Suprapubic skin (tissue), 4 donors: ENCODE results near the gene IGF2BP3. TPM values are rescaled to one million over a fixed set of nuclear protein-coding genes. Genes with fewer than 3 reads are reported as not detected.

ENCODE experiments used
- DNase-seq, 2 donors: peaks; one replicate each; pipeline ENCODE4 v3.0.0-alpha.2; 2019; ENCODE audit warnings: low spot score in 2 of 2
- H3K27ac ChIP-seq: fragments of 200-600 bp; sonication (generic); one replicate; pipeline ENCODE4 v1.5.1; 2019
- H3K27me3 ChIP-seq: fragments of 200-600 bp; sonication (generic); one replicate; pipeline ENCODE4 v1.5.1; 2019
- H3K36me3 ChIP-seq: fragments of 200-600 bp; sonication (generic); one replicate; pipeline ENCODE4 v1.5.1; 2019
- H3K4me1 ChIP-seq: fragments of 200-600 bp; sonication (generic); one replicate; pipeline ENCODE4 v1.5.1; 2019
- H3K4me3 ChIP-seq: fragments of 200-600 bp; sonication (generic); one replicate; pipeline ENCODE4 v1.5.1; 2019; ENCODE audit warnings: mild to moderate bottlenecking
- H3K9me3 ChIP-seq: fragments of 200-600 bp; sonication (generic); one replicate; pipeline ENCODE4 v1.5.1; 2019
- EP300 ChIP-seq: sonication (generic); formaldehyde crosslinking; IDR thresholded peaks from one replicate; pipeline ENCODE4 v1.6.1; 2017; ENCODE audit warnings: antibody characterized with exemption
- POLR2A ChIP-seq, 2 donors: fragments of 450-650 bp; IDR thresholded peaks; one replicate each; pipeline ENCODE4 v1.6.1; 2017; ENCODE audit warnings: antibody characterized with exemption in 2 of 2, mild to moderate bottlenecking in 2 of 2, moderate library complexity in 2 of 2
- POLR2AphosphoS5 ChIP-seq, 3 donors: sonication (generic); formaldehyde crosslinking; IDR thresholded peaks; one replicate each; pipeline ENCODE4 v1.6.1; 2017; ENCODE audit warnings: antibody characterized with exemption in 3 of 3
- WGBS: methylation state at CpG from one replicate; pipeline ENCODE4 v1.1.5; 2018; 5-methylcytosine and 5-hydroxymethylcytosine counted together
- total RNA-seq, 4 donors: library from RNA; depleted of rRNA; stranded (reverse); fragments of >200 nt; gene quantifications; one replicate each; pipeline ENCODE4 v1.1.0, GENCODE V29; 2016
- TF ChIP-seq, protein P1 (sequence below), 2 donors: fragments of 200-600 bp in 1 of 2; fragments of 450-650 bp in 1 of 2; sonication (generic) in 1 of 2; IDR thresholded peaks; one replicate each; pipeline ENCODE4 v1.5.1; 2016 to 2019; ENCODE audit warnings: antibody characterized with exemption in 2 of 2, mild to moderate bottlenecking in 1 of 2, moderate library complexity in 1 of 2

Gene IGF2BP3
- total RNA-seq, 4 donors from 2014 or later, result 0.47 to 1.9 TPM; not detected in 2

DNA sequence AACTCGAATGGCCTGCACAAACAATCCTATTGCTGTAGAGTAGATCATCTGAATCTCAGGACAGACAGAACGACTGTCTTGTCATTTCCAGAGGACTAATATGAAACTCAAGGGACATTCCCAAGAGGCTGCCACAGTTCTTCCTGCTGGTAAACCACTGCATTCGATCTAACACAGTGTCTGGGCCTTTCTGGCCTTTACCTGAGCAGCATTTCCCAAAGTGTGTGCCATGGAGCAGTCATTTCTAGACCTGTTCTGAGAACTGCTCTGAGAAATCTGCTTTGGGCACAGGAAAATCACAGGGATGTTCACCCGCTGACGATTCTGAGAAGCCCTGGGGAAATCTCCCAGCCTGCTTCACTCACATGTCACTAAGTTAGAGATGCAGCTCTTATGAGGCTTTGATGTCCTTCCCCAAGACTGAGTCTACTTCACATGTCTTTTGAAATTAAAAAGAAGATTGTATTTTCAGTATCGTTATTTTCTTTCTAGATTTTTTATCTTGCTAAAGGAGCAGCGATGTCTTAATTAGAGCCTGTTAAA, 205.3 kb downstream of the IGF2BP3 start:
- TF ChIP-seq POLR2A (IDR thresholded peaks at IDR 0.05) (no peak), POLR2AphosphoS5 (IDR thresholded peaks at IDR 0.05) (no peak), EP300 (no peak)
- TF ChIP-seq, protein P1, sequence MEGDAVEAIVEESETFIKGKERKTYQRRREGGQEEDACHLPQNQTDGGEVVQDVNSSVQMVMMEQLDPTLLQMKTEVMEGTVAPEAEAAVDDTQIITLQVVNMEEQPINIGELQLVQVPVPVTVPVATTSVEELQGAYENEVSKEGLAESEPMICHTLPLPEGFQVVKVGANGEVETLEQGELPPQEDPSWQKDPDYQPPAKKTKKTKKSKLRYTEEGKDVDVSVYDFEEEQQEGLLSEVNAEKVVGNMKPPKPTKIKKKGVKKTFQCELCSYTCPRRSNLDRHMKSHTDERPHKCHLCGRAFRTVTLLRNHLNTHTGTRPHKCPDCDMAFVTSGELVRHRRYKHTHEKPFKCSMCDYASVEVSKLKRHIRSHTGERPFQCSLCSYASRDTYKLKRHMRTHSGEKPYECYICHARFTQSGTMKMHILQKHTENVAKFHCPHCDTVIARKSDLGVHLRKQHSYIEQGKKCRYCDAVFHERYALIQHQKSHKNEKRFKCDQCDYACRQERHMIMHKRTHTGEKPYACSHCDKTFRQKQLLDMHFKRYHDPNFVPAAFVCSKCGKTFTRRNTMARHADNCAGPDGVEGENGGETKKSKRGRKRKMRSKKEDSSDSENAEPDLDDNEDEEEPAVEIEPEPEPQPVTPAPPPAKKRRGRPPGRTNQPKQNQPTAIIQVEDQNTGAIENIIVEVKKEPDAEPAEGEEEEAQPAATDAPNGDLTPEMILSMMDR (IDR thresholded peaks at IDR 0.05), result no peak
- WGBS, result 76% methylated on average over 7 of the region's 7 CpGs

DNA sequence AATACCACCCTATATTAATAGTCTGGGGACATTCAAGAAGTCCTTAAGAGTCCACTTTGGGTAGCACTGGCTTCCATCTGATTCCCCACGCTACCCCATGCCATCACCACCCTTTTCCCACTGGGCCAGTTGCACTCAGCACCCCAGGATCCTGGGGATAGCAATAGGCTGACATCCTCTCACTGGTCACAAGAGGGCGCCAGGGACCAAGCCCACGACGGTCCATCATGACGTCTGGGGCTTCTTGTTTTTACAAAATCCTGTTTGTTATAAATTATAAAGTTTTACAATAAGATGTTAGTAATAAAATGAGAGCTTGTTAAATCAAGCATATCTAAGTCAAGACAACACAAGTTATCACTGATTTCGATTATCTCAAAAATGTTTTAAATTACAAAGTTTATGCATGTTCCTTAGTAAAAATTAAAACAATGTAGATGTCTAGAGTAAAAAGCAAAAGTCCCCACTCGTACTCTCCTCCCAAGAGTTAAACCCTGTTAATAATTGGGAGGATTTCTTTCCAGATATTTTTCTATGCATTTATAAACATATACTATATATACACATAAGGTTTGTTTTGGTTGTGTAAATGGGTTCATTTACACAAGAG, 208.3 kb downstream of the IGF2BP3 start:
- WGBS, result 19% methylated on average over 7 of the region's 7 CpGs
- H3K27ac ChIP-seq, result no peak overlapping the region
- no peaks in the 10 kb centered on the region for H3K9me3 ChIP-seq
- no peak for TF ChIP-seq POLR2AphosphoS5 (IDR thresholded peaks at IDR 0.05)
- TF ChIP-seq EP300, result no peak
- TF ChIP-seq, protein P1 (IDR thresholded peaks at IDR 0.05), result peak; percentile 33 to 83
- TF ChIP-seq POLR2A (IDR thresholded peaks at IDR 0.05), result no peak
- H3K27me3 ChIP-seq, result no peaks in the 10 kb centered on the region
- no peak for DNase-seq
- H3K36me3 ChIP-seq, result peaks cover 80% of the 10 kb centered on the region
- H3K4me1 ChIP-seq, result no peaks in the 10 kb centered on the region
- no peak overlapping the region for H3K4me3 ChIP-seq

More for the DNA sequence above, 205.3 kb downstream of the IGF2BP3 start:
- DNase-seq, result no peak
- peaks cover 80% of the 10 kb centered on the region for H3K36me3 ChIP-seq
- H3K27ac ChIP-seq, result no peak overlapping the region
- H3K4me3 ChIP-seq, result no peak overlapping the region
- H3K9me3 ChIP-seq, result no peaks in the 10 kb centered on the region
- H3K4me1 ChIP-seq, result no peaks in the 10 kb centered on the region
- H3K27me3 ChIP-seq, result no peaks in the 10 kb centered on the region

DNA sequence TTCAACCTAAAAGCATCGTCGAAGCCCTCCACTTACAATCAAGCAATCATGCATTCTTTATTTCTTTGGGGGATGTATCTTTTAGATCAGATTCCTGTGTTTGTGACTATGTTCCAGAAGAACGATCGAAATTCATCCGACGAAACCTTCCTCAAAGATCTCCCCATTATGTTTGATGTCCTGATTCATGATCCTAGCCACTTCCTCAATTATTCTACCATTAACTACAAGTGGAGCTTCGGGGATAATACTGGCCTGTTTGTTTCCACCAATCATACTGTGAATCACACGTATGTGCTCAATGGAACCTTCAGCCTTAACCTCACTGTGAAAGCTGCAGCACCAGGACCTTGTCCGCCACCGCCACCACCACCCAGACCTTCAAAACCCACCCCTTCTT, 209.9 kb downstream of the IGF2BP3 start:
- Histone ChIP-seq H3K27me3 (no peaks in the 10 kb centered on the region), H3K9me3 (no peaks in the 10 kb centered on the region), H3K36me3 (peaks cover 87% of the 10 kb centered on the region), H3K4me3 (no peak overlapping the region), H3K27ac (no peak overlapping the region), H3K4me1 (no peaks in the 10 kb centered on the region)
- no peak for DNase-seq
- WGBS, result 88% methylated on average over 10 of the region's 10 CpGs
- TF ChIP-seq POLR2AphosphoS5 (IDR thresholded peaks at IDR 0.05) (no peak), EP300 (no peak)

Other genes starting within 250 kb of the IGF2BP3 start
- gene GPNMB, start 223.7 kb downstream of the IGF2BP3 start, total RNA-seq, result 100 to 1,000 TPM; 276 to 553 (median 491) TPM
- gene MALSU1, start 171.2 kb downstream of the IGF2BP3 start, total RNA-seq, result 10 to 100 TPM; 35.7 to 80.2 (median 41.7) TPM
- 100 to 1,000 TPM in 1 of 4 donors, 10 to 100 TPM in 3; 36.3 to 119 (median 45.2) TPM for gene TRA2A, start 61.5 kb upstream of the IGF2BP3 start, total RNA-seq
- gene CCDC126, start 126.9 kb upstream of the IGF2BP3 start, total RNA-seq, result 10 to 100 TPM in 2 of 4 donors, 1 to 10 TPM in 2; 7.1 to 25.4 (median 11.5) TPM
- gene FAM221A, start 209.7 kb upstream of the IGF2BP3 start, total RNA-seq, result 10 to 100 TPM in 2 of 4 donors, 1 to 10 TPM in 2; 4.8 to 14.6 (median 12.0) TPM
- gene STK31, start 239.7 kb upstream of the IGF2BP3 start, total RNA-seq, result 1 to 10 TPM in 1 of 4 donors, under 1 TPM in 1, not detected in 2; 0.91 to 1.0 TPM